OCI-LY3 (cell line): ENCODE results near the gene MACROD2.

ENCODE experiments used
- H2AFZ ChIP-seq: fragments of 200-600, 300-600 bp; shearing (Covaris generic); 2 replicates; pipeline ENCODE4 v1.6.0; 2014; ENCODE audit warnings: antibody characterized with exemption, low read depth, low read length
- H3K27ac ChIP-seq: fragments of 200-600, 300-600 bp; sonication (generic); 2 replicates; pipeline ENCODE4 v1.5.1; 2014; ENCODE audit warnings: mild to moderate bottlenecking, low read length, moderate library complexity, mixed read lengths
- H3K27me3 ChIP-seq: fragments of 200-600, 300-600 bp; sonication (generic); 2 replicates; pipeline ENCODE4 v1.6.1; 2014; ENCODE audit warnings: low read depth, low read length, mixed read lengths
- H3K36me3 ChIP-seq: fragments of 200-600, 300-600 bp; sonication (generic); replicated peaks from 2 replicates; pipeline ENCODE3; 2014; ENCODE audit warnings: low read depth, low read length, mixed read lengths
- H3K4me1 ChIP-seq: fragments of 300-600, 200-600 bp; sonication (generic); 2 replicates; pipeline ENCODE4 v1.6.1; 2014; ENCODE audit warnings: low read length, mixed read lengths
- H3K4me2 ChIP-seq: fragments of 200-600, 300-600 bp; sonication (generic); 2 replicates; pipeline ENCODE4 v1.6.1; 2014; ENCODE audit warnings: low read length, mixed read lengths
- H3K4me3 ChIP-seq: fragments of 300-600, 200-600 bp; sonication (generic); 2 replicates; pipeline ENCODE4 v1.5.1; 2014; ENCODE audit warnings: antibody characterized with exemption, mild to moderate bottlenecking, low read length, moderate library complexity
- H3K79me2 ChIP-seq: fragments of 300-600, 200-600 bp; shearing (Covaris generic); 2 replicates; pipeline ENCODE4 v1.6.1; 2014; ENCODE audit warnings: mild to moderate bottlenecking, low read length, mixed read lengths
- H3K9ac ChIP-seq: fragments of 300-600, 200-600 bp; shearing (Covaris generic); 2 replicates; pipeline ENCODE4 v1.6.0; 2014; ENCODE audit warnings: mild to moderate bottlenecking, low read length, moderate library complexity
- H3K9me3 ChIP-seq: fragments of 200-600, 300-600 bp; shearing (Covaris generic); 2 replicates; pipeline ENCODE4 v1.6.1; 2014; ENCODE audit warnings: low read length, mixed read lengths; ENCODE audit not compliant: insufficient read depth
- H4K20me1 ChIP-seq: fragments of 200-600, 300-600 bp; sonication (generic); 2 replicates; pipeline ENCODE4 v1.6.1; 2016; ENCODE audit warnings: low read length, mixed read lengths; ENCODE audit not compliant: insufficient read depth
- EZH2phosphoT487 ChIP-seq: fragments of 200-600 bp; shearing (Covaris generic); IDR thresholded peaks from 2 replicates; pipeline ENCODE4 v1.6.1; 2018; ENCODE audit warnings: antibody characterized with exemption, mixed run types, low read depth
- TF ChIP-seq, protein P1 (sequence below): fragments of 200-600, 300-600 bp; sonication (generic); IDR thresholded peaks from 2 replicates; pipeline ENCODE4 v1.5.1; 2014; ENCODE audit warnings: antibody characterized with exemption, low read length, low read depth

MACROD2 gene

GRCh38 chr20:15396026-15396425, 1400.7 kb downstream of the MACROD2 start:
- H3K9ac ChIP-seq: no peak overlapping the region
- no peaks in the 10 kb centered on the region for H3K4me1 ChIP-seq
- H3K36me3 ChIP-seq: no peaks in the 10 kb centered on the region
- H3K79me2 ChIP-seq: no peaks in the 10 kb centered on the region
- no peak overlapping the region for H3K27ac ChIP-seq
- no peak overlapping the region for H3K4me2 ChIP-seq
- H3K9me3 ChIP-seq: no peaks in the 10 kb centered on the region
- H2AFZ ChIP-seq: no peak overlapping the region
- no peak overlapping the region for H3K4me3 ChIP-seq
- H3K27me3 ChIP-seq: no peaks in the 10 kb centered on the region
- no peaks in the 10 kb centered on the region for H4K20me1 ChIP-seq
- TF ChIP-seq EZH2phosphoT487: no peak
- TF ChIP-seq, protein P1, sequence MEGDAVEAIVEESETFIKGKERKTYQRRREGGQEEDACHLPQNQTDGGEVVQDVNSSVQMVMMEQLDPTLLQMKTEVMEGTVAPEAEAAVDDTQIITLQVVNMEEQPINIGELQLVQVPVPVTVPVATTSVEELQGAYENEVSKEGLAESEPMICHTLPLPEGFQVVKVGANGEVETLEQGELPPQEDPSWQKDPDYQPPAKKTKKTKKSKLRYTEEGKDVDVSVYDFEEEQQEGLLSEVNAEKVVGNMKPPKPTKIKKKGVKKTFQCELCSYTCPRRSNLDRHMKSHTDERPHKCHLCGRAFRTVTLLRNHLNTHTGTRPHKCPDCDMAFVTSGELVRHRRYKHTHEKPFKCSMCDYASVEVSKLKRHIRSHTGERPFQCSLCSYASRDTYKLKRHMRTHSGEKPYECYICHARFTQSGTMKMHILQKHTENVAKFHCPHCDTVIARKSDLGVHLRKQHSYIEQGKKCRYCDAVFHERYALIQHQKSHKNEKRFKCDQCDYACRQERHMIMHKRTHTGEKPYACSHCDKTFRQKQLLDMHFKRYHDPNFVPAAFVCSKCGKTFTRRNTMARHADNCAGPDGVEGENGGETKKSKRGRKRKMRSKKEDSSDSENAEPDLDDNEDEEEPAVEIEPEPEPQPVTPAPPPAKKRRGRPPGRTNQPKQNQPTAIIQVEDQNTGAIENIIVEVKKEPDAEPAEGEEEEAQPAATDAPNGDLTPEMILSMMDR: no peak

GRCh38 chr20:15396900-15397299, 1401.6 kb downstream of the MACROD2 start:
- Histone ChIP-seq H3K4me2 (no peak overlapping the region), H3K79me2 (no peaks in the 10 kb centered on the region), H4K20me1 (no peaks in the 10 kb centered on the region), H3K36me3 (no peaks in the 10 kb centered on the region), H3K9me3 (no peaks in the 10 kb centered on the region), H3K4me3 (no peak overlapping the region), H3K4me1 (no peaks in the 10 kb centered on the region), H3K9ac (no peak overlapping the region), H3K27me3 (no peaks in the 10 kb centered on the region), H3K27ac (no peak overlapping the region), H2AFZ (no peak overlapping the region)
- TF ChIP-seq, protein P1: no peak
- no peak for TF ChIP-seq EZH2phosphoT487

DNA sequence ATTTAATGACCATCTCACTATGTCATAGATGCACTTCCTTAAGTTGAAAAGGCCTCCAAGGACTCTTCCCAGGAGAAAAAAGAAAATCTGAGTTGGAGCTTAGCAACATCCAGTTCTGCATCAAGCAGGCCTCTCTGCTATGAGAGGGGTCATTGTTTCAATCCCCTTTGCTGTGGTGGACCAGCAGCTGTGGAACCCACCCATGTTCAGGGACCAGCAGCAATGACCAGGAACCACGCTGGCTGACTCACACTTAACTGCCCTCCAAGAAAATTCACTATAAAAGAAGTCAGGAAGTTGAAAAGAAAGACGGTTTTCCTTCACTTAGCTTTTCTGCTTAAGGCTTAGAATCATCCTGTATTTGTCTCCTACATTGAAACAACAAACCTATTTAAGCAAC, 1404.5 kb downstream of the MACROD2 start:
- H3K9ac ChIP-seq: no peak overlapping the region
- H3K36me3 ChIP-seq: no peaks in the 10 kb centered on the region
- no peaks in the 10 kb centered on the region for H4K20me1 ChIP-seq
- no peak overlapping the region for H3K27ac ChIP-seq
- H2AFZ ChIP-seq: no peak overlapping the region
- no peaks in the 10 kb centered on the region for H3K4me1 ChIP-seq
- H3K4me2 ChIP-seq: no peak overlapping the region
- H3K27me3 ChIP-seq: no peaks in the 10 kb centered on the region
- no peaks in the 10 kb centered on the region for H3K9me3 ChIP-seq
- TF ChIP-seq EZH2phosphoT487: no peak
- TF ChIP-seq, protein P1: no peak
- no peaks in the 10 kb centered on the region for H3K79me2 ChIP-seq
- no peak overlapping the region for H3K4me3 ChIP-seq

- H3K27me3 ChIP-seq: no peaks in the 10 kb centered on the region; the same call in 1 of the 2 replicates
- TF ChIP-seq, protein P1: no peak
- TF ChIP-seq EZH2phosphoT487: no peak
- H4K20me1 ChIP-seq: no peaks in the 10 kb centered on the region
- H3K4me2 ChIP-seq: no peak overlapping the region
- no peak overlapping the region for H3K9ac ChIP-seq
- no peaks in the 10 kb centered on the region for H3K9me3 ChIP-seq
- no peak overlapping the region for H3K4me3 ChIP-seq
- no peaks in the 10 kb centered on the region for H3K4me1 ChIP-seq
- no peak overlapping the region for H3K27ac ChIP-seq
- no peak overlapping the region for H2AFZ ChIP-seq
- H3K79me2 ChIP-seq: no peaks in the 10 kb centered on the region
- no peaks in the 10 kb centered on the region for H3K36me3 ChIP-seq
Measured at GRCh38 chr20:15406072-15406471, 1410.8 kb downstream of the MACROD2 start.
